HEK293T (cell line): ENCODE measurements around the gene ADORA3.

Source experiments
- CTCF ChIA-PET: fragments of 350-600 bp; formaldehyde crosslinking; extraction: SDS; loops from one replicate; lab custom pipeline; 2021; ENCODE audit warnings: antibody characterized with exemption, inconsistent platforms; lab: Yijun Ruan, JAX
- POLR2A ChIA-PET: fragments of 350-600 bp; formaldehyde crosslinking; extraction: SDS; loops from one replicate; lab custom pipeline; 2020; ENCODE audit warnings: antibody characterized with exemption, inconsistent platforms; lab: Yijun Ruan, JAX
- DNase-seq: peaks from one replicate; pipeline ENCODE4 v3.0.0; 2012; ENCODE audit warnings: mixed read lengths; ENCODE audit errors: extremely low spot score
- ARNT ChIP-seq: fragments of 450-650 bp; IDR thresholded peaks from 2 replicates; pipeline ENCODE4 v1.6.1; 2017; ENCODE audit warnings: mild to moderate bottlenecking
- BHLHE40 ChIP-seq: fragments of 450-650 bp; IDR thresholded peaks from 2 replicates; pipeline ENCODE4 v1.6.1; 2016; ENCODE audit warnings: mild to moderate bottlenecking, moderate library complexity, borderline replicate concordance
- CTBP1 ChIP-seq: fragments of 450-650 bp; IDR thresholded peaks from 2 replicates; pipeline ENCODE4 v1.6.1; 2016; ENCODE audit warnings: borderline replicate concordance
- ELF4 ChIP-seq: fragments of 450-650 bp; IDR thresholded peaks from 2 replicates; pipeline ENCODE4 v1.6.1; 2017; ENCODE audit warnings: antibody characterized with exemption
- FOXA1 ChIP-seq: fragments of 450-650 bp; IDR thresholded peaks from 2 replicates; pipeline ENCODE4 v1.6.1; 2016; ENCODE audit warnings: mild to moderate bottlenecking
- FOXK2 ChIP-seq: fragments of 450-650 bp; IDR thresholded peaks from 2 replicates; pipeline ENCODE4 v1.6.1; 2016; ENCODE audit warnings: mild to moderate bottlenecking
- FOXM1 ChIP-seq: fragments of 450-650 bp; IDR thresholded peaks from 2 replicates; pipeline ENCODE4 v1.6.1; 2017; ENCODE audit warnings: mild to moderate bottlenecking, borderline replicate concordance
- HDGF ChIP-seq: fragments of 450-650 bp; IDR thresholded peaks from 2 replicates; pipeline ENCODE4 v1.6.1; 2017; ENCODE audit warnings: antibody characterized with exemption, borderline replicate concordance
- L3MBTL2 ChIP-seq: fragments of 450-650 bp; conservative IDR thresholded peaks from 2 replicates; pipeline ENCODE4 v1.6.1; 2016; ENCODE audit warnings: mild to moderate bottlenecking
- LEF1 ChIP-seq: fragments of 450-650 bp; IDR thresholded peaks from 2 replicates; pipeline ENCODE4 v1.6.1; 2017; ENCODE audit warnings: mild to moderate bottlenecking, borderline replicate concordance
- NFRKB ChIP-seq: fragments of 450-650 bp; IDR thresholded peaks from 2 replicates; pipeline ENCODE4 v1.6.1; 2016; ENCODE audit warnings: mild to moderate bottlenecking, moderate library complexity
- SP1 ChIP-seq: fragments of 450-650 bp; IDR thresholded peaks from 2 replicates; pipeline ENCODE4 v1.6.1; 2017
- SUZ12 ChIP-seq: fragments of 450-650 bp; IDR thresholded peaks from 2 replicates; pipeline ENCODE4 v1.6.1; 2016; ENCODE audit warnings: mild to moderate bottlenecking
- TARDBP ChIP-seq: fragments of 450-650 bp; IDR thresholded peaks from 2 replicates; pipeline ENCODE4 v1.6.1; 2016
- ZNF384 ChIP-seq: fragments of 450-650 bp; IDR thresholded peaks from 2 replicates; pipeline ENCODE4 v1.6.1; 2016
- TF ChIP-seq, protein P1 (sequence below): fragments of 450-650 bp; IDR thresholded peaks from 2 replicates; pipeline ENCODE4 v1.6.1; 2016

Gene ADORA3

DNA sequence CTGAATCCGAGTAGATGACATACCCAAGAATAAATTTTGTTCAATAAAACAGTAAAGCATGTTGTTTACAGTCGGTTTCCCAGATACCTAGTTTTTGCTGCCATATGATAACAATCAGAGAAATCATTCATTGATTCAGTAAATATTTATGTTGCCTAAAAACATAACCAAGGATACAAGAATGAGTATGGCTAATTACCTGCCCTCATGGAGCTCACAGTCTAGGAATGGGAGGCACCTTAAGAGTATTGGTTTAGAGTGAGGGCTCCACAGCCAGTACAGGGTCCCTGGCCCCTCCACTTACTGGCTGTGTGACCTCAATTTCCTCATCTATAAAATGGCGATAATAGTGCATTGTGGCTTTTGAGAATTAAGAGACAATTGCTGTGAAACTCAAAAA, 53.2 kb downstream of the ADORA3 start:
- no peak for DNase-seq

DNA sequence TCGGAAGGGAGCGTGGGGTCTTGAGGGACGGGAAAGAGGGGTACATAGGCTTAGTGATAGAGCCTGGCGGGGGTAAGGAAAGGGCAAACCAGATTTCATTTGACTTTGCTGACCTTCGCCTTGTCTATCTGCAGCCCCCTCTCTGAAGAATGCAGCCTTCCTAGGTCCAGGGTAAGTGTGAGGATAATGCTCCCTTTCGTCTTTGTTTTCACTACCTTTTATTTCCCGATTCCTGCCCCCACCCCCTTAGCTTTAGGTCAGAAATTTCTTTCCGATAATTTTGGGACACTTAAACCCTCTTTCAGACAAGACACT, 53.8 kb downstream of the ADORA3 start:
- ChIA-PET POLR2A (no interaction called here), CTCF (no interaction called here)
- DNase-seq = no peak
- TF ChIP-seq L3MBTL2 (no peak), ELF4 (no peak), FOXK2 (no peak), SP1 (no peak), ARNT (no peak), FOXM1 (no peak), BHLHE40 (no peak), NFRKB (no peak), LEF1 (no peak), FOXA1 (no peak), CTBP1 (no peak), SUZ12 (no peak), ZNF384 (no peak), TARDBP (no peak), HDGF (no peak)
- TF ChIP-seq, protein P1, sequence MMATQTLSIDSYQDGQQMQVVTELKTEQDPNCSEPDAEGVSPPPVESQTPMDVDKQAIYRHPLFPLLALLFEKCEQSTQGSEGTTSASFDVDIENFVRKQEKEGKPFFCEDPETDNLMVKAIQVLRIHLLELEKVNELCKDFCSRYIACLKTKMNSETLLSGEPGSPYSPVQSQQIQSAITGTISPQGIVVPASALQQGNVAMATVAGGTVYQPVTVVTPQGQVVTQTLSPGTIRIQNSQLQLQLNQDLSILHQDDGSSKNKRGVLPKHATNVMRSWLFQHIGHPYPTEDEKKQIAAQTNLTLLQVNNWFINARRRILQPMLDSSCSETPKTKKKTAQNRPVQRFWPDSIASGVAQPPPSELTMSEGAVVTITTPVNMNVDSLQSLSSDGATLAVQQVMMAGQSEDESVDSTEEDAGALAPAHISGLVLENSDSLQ = no peak

More for the DNA sequence above, 53.2 kb downstream of the ADORA3 start:
- TF ChIP-seq LEF1 = no peak
- TF ChIP-seq FOXA1 = no peak
- no peak for TF ChIP-seq L3MBTL2
- TF ChIP-seq FOXM1 = no peak
- ChIA-PET CTCF (no interaction called here), POLR2A (no interaction called here)
